ENCODE measurements around the gene TBCC. TPM values are rescaled to one million over a fixed set of nuclear protein-coding genes. Genes with fewer than 3 reads are reported as not detected.

TBCC gene
- total and polyA plus RNA-seq, 2 experiments from 2014 or later, result 30.2 to 31.5 TPM

DNA sequence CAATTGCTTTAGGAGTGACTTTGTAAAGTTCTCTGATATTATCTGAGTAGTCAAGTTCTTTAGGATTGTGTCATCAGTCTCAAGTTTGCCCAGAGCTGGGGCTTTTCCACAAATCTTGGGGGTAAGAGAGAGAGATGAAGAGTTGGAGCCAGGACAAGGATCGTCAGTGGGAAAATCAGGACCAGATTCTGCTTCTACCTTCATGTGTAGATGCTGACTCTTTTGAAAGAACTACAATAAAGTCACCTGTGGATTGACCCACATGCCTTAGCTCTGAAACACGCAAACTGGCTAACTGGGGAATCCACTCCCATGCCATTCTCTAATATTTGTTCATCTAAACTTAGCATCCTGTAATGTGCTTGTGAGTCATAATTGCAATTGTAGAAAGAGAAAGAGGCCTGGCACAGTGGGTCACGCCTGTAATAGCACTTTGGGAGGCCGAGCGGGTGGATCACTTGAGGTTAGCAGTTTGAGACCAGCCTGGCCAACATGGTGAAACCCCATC lies 20.3 kb upstream of the TBCC start:
- Histone ChIP-seq H3K27me3 (no peaks in the 10 kb centered on the region), H2AFZ (no peak overlapping the region), H3K9me2 (replicated peaks; ENCODE audit: insufficient read depth) (no peaks in the 10 kb centered on the region), H3K9me3 (ENCODE audit: low read depth) (no peaks in the 10 kb centered on the region), H3K4me3 (no peak overlapping the region), H3K36me3 (replicated peaks; ENCODE audit: insufficient read depth, low read depth) (no peaks in the 10 kb centered on the region), H4K20me1 (ENCODE audit: insufficient read depth, poor library complexity, severe bottlenecking) (no peaks in the 10 kb centered on the region), H3K4me1 (ENCODE audit: insufficient read depth) (peaks cover 3% of the 10 kb centered on the region), H3K27ac (no peak overlapping the region), H3K4me2 (no peak overlapping the region), H3K79me2 (no peaks in the 10 kb centered on the region)
- no peak for DNase-seq (ENCODE audit: low spot score)
- TF ChIP-seq, protein P1, sequence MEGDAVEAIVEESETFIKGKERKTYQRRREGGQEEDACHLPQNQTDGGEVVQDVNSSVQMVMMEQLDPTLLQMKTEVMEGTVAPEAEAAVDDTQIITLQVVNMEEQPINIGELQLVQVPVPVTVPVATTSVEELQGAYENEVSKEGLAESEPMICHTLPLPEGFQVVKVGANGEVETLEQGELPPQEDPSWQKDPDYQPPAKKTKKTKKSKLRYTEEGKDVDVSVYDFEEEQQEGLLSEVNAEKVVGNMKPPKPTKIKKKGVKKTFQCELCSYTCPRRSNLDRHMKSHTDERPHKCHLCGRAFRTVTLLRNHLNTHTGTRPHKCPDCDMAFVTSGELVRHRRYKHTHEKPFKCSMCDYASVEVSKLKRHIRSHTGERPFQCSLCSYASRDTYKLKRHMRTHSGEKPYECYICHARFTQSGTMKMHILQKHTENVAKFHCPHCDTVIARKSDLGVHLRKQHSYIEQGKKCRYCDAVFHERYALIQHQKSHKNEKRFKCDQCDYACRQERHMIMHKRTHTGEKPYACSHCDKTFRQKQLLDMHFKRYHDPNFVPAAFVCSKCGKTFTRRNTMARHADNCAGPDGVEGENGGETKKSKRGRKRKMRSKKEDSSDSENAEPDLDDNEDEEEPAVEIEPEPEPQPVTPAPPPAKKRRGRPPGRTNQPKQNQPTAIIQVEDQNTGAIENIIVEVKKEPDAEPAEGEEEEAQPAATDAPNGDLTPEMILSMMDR (IDR thresholded peaks at IDR 0.05; ENCODE audit: poor library complexity), result no peak
- TF ChIP-seq EZH2phosphoT487 (IDR thresholded peaks at IDR 0.05; ENCODE audit: low read depth, severe bottlenecking, unreplicated experiment), result no peak
- TF ChIP-seq EZH2 (IDR thresholded peaks at IDR 0.05; ENCODE audit: borderline replicate concordance), result no peak
- WGBS (ENCODE audit: low lambda C conversion rate, missing lambda C conversion rate), result 97% methylated on average over 5 of the region's 5 CpGs

DNA sequence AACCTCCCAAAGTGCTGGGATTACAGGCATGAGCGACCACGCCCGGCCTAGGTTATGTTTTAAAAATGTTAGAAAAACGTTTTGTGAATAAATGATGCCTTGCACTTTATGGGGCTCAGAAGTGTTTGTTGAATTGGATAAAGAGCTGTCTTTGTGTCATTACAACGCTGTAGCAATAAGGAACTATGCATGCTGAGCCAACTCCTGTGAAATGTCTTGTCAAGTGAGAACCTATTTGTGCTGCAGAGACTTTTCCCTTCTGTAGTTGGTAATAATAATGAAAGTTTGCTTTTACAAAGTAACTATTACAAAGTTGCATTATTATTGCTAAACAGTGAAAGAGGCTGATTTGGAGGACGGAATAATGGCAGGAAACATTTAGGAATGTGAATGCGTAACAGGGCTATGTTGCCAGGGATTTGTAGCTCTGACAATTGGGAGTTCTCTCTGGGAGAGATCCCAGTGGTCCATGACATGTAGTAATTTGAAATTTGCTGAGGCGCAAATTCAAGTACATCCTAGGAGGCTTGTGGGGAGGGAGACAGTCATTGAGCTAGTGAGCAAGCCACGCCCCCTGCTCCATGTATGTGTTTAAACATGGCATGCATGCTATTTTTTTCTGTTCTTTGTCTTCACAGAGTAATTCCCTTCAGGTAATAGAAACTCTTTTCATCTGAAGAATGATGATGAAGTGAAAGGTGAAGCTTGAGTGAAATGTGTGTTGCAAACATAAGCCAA lies 19.2 kb upstream of the TBCC start:
- no peak for TF ChIP-seq EZH2phosphoT487 (IDR thresholded peaks at IDR 0.05; ENCODE audit: low read depth, severe bottlenecking, unreplicated experiment)
- TF ChIP-seq, protein P1 (IDR thresholded peaks at IDR 0.05; ENCODE audit: poor library complexity), result no peak
- no peak for TF ChIP-seq EZH2 (IDR thresholded peaks at IDR 0.05; ENCODE audit: borderline replicate concordance)
- Histone ChIP-seq H3K9me2 (replicated peaks; ENCODE audit: insufficient read depth) (no peaks in the 10 kb centered on the region), H3K4me2 (no peak overlapping the region), H4K20me1 (ENCODE audit: insufficient read depth, poor library complexity, severe bottlenecking) (no peaks in the 10 kb centered on the region), H2AFZ (no peak overlapping the region), H3K36me3 (replicated peaks; ENCODE audit: insufficient read depth, low read depth) (no peaks in the 10 kb centered on the region), H3K9me3 (ENCODE audit: low read depth) (no peaks in the 10 kb centered on the region), H3K27me3 (no peaks in the 10 kb centered on the region), H3K27ac (no peak overlapping the region), H3K4me3 (no peak overlapping the region), H3K4me1 (ENCODE audit: insufficient read depth) (no peaks in the 10 kb centered on the region), H3K79me2 (no peaks in the 10 kb centered on the region)
- DNase-seq (ENCODE audit: low spot score), result no peak
- 93% methylated on average over 9 of the region's 9 CpGs for WGBS (ENCODE audit: low lambda C conversion rate, missing lambda C conversion rate)

DNA sequence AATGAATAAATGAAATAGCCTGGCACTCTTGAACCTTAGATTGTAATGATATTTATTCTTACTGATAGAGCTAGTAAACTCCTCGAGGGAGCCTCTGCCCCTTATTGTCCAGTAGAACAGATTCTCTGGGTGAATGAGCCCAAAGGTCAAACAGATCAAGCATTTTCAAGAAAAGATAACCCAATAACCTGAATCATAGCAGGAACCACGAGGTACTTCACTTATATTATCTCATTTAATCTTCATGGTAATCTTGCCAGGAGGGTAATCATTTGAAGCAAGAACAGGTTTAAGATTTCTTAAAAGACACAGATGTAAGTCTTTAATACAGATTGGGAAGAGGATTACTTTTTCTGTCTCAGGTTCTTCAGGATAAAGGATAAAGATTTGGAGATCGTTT lies 17.0 kb upstream of the TBCC start:
- Histone ChIP-seq H3K4me1 (ENCODE audit: insufficient read depth) (no peaks in the 10 kb centered on the region), H3K36me3 (replicated peaks; ENCODE audit: insufficient read depth, low read depth) (no peaks in the 10 kb centered on the region), H3K79me2 (no peaks in the 10 kb centered on the region), H3K4me3 (no peak overlapping the region), H4K20me1 (ENCODE audit: insufficient read depth, poor library complexity, severe bottlenecking) (no peaks in the 10 kb centered on the region), H3K4me2 (no peak overlapping the region), H3K27ac (peak overlapping the region; percentile 41), H3K9me2 (replicated peaks; ENCODE audit: insufficient read depth) (no peaks in the 10 kb centered on the region), H3K9me3 (ENCODE audit: low read depth) (no peaks in the 10 kb centered on the region), H3K27me3 (no peaks in the 10 kb centered on the region), H2AFZ (no peak overlapping the region)
- no peak for DNase-seq (ENCODE audit: low spot score)
- 52% methylated on average over 3 of the region's 3 CpGs for WGBS (ENCODE audit: low lambda C conversion rate, missing lambda C conversion rate)
- TF ChIP-seq EZH2 (IDR thresholded peaks at IDR 0.05; ENCODE audit: borderline replicate concordance) (no peak), EZH2phosphoT487 (IDR thresholded peaks at IDR 0.05; ENCODE audit: low read depth, severe bottlenecking, unreplicated experiment) (no peak)
- TF ChIP-seq, protein P1 (IDR thresholded peaks at IDR 0.05; ENCODE audit: poor library complexity), result no peak

All from hepatocyte (in vitro differentiated cells).